Measurements from ENCODE around the gene FOXP4. TPM values are rescaled to one million over a fixed set of nuclear protein-coding genes. Genes with fewer than 3 reads are reported as not detected.

The FOXP4 gene
- total and polyA plus RNA-seq, 9 donors: 2.3 to 37.4 (median 15.5) TPM

- no peaks in the 10 kb centered on the region for H3K27me3 ChIP-seq
- no peaks in the 10 kb centered on the region for H3K4me1 ChIP-seq (ENCODE audit: insufficient read depth)
- no peak overlapping the region for H3K4me3 ChIP-seq
- no peaks in the 10 kb centered on the region for H3K9me3 ChIP-seq
- TF ChIP-seq POLR2A (IDR thresholded peaks at IDR 0.05) (no peak), EP300 (IDR thresholded peaks at IDR 0.05) (no peak), CTCF (IDR thresholded peaks at IDR 0.05) (no peak)
- no peak overlapping the region for H3K27ac ChIP-seq
- intact Hi-C loops (cut with DNase I): loop anchor here (2.0 to 10.0 kb wide), 5 partner anchors 127 to 227 kb away; no protein-coding TSS in a partner anchor
- H3K36me3 ChIP-seq: no peaks in the 10 kb centered on the region
- no peak for DNase-seq
- WGBS, 3 donors: 85 to 90% (median 89%) methylated on average over 11 of the region's 11 CpGs
Measured at GRCh38 chr6:41593839-41594238, 47.7 kb downstream of the FOXP4 start.

- Histone ChIP-seq H3K36me3 (no peaks in the 10 kb centered on the region), H3K9me3 (no peaks in the 10 kb centered on the region), H3K4me3 (no peak overlapping the region), H3K27ac (no peak overlapping the region), H3K27me3 (no peaks in the 10 kb centered on the region), H3K4me1 (ENCODE audit: insufficient read depth) (no peaks in the 10 kb centered on the region)
- no peak for TF ChIP-seq POLR2A (IDR thresholded peaks at IDR 0.05)
- TF ChIP-seq CTCF (IDR thresholded peaks at IDR 0.05): no peak
- no peak for TF ChIP-seq EP300 (IDR thresholded peaks at IDR 0.05)
- intact Hi-C loops (cut with DNase I): loop anchor here (5.0 to 10.0 kb wide), 4 partner anchors 127 to 227 kb away; no protein-coding TSS in a partner anchor
- WGBS, 3 donors: 95 to 97% (median 95%) methylated on average over 5 of the region's 5 CpGs
- DNase-seq: no peak
Measured at GRCh38 chr6:41594326-41594725, 48.1 kb downstream of the FOXP4 start.

GRCh38 chr6:41594766-41595165, 48.6 kb downstream of the FOXP4 start:
- no peaks in the 10 kb centered on the region for H3K27me3 ChIP-seq
- WGBS, 3 donors: 86 to 92% (median 90%) methylated on average over 14 to 15 of the region's 15 CpGs
- H3K36me3 ChIP-seq: no peaks in the 10 kb centered on the region
- H3K27ac ChIP-seq: no peak overlapping the region
- TF ChIP-seq EP300 (IDR thresholded peaks at IDR 0.05) (no peak), CTCF (IDR thresholded peaks at IDR 0.05) (no peak), POLR2A (IDR thresholded peaks at IDR 0.05) (no peak)
- no peaks in the 10 kb centered on the region for H3K4me1 ChIP-seq (ENCODE audit: insufficient read depth)
- no peak for DNase-seq
- intact Hi-C loops (cut with DNase I): loop anchor here (5.0 to 10.0 kb wide), 4 partner anchors 127 to 227 kb away; no protein-coding TSS in a partner anchor
- H3K9me3 ChIP-seq: no peaks in the 10 kb centered on the region
- H3K4me3 ChIP-seq: no peak overlapping the region

- no peak for DNase-seq
- Histone ChIP-seq H3K9me3 (no peaks in the 10 kb centered on the region), H3K27ac (no peak overlapping the region), H3K4me3 (no peak overlapping the region), H3K36me3 (no peaks in the 10 kb centered on the region), H3K4me1 (ENCODE audit: insufficient read depth) (no peaks in the 10 kb centered on the region), H3K27me3 (no peaks in the 10 kb centered on the region)
- intact Hi-C loops (cut with DNase I): loop anchor here in 1 of 4 donors (10.0 kb wide), 1 partner anchor 130 kb away; no protein-coding TSS in a partner anchor
- no peak for TF ChIP-seq CTCF (IDR thresholded peaks at IDR 0.05)
- TF ChIP-seq POLR2A (IDR thresholded peaks at IDR 0.05): no peak
- TF ChIP-seq EP300 (IDR thresholded peaks at IDR 0.05): no peak
- WGBS, 3 donors: 91 to 94% (median 92%) methylated on average over 6 of the region's 6 CpGs
Measured at GRCh38 chr6:41595166-41595565, 49.0 kb downstream of the FOXP4 start.
